GM23338 (cell line): ENCODE measurements around the gene PRMT7. TPM values are rescaled to one million over a fixed set of nuclear protein-coding genes. Genes with fewer than 3 reads are reported as not detected.

Source experiments
- ATAC-seq: fragments of 200-7000 bp; cut with Tn5 transposase; 3 replicates; pipeline ENCODE4 v1.9.1; 2020
- DNase-seq: peaks from one replicate; pipeline ENCODE4 v3.0.0-alpha.2; 2015; ENCODE audit warnings: low spot score
- H2AFZ ChIP-seq: fragments of 200-600 bp; sonication (generic); 2 replicates; pipeline ENCODE4 v1.8.0; 2016; ENCODE audit warnings: antibody characterized with exemption, mild to moderate bottlenecking, moderate library complexity
- H3F3A ChIP-seq: fragments of 200-600 bp; sonication (generic); replicated peaks from 2 replicates; pipeline ENCODE4 v1.8.0; 2017; ENCODE audit warnings: antibody characterized with exemption, mixed run types, low read depth
- H3K27ac ChIP-seq: fragments of 200-600 bp; sonication (generic); 2 replicates; pipeline ENCODE4 v1.6.1; 2016; ENCODE audit warnings: low read depth
- H3K27me3 ChIP-seq: fragments of 200-600 bp; sonication (generic); 2 replicates; pipeline ENCODE4 v1.8.0; 2016; ENCODE audit warnings: mild to moderate bottlenecking, mixed run types, moderate library complexity; ENCODE audit not compliant: insufficient read depth
- H3K36me3 ChIP-seq: fragments of 200-600 bp; sonication (generic); 2 replicates; pipeline ENCODE4 v1.8.0; 2016; ENCODE audit warnings: mild to moderate bottlenecking; ENCODE audit not compliant: insufficient read depth
- H3K4me1 ChIP-seq: fragments of 200-600 bp; sonication (generic); 2 replicates; pipeline ENCODE4 v1.8.0; 2016; ENCODE audit warnings: mild to moderate bottlenecking, moderate library complexity; ENCODE audit not compliant: insufficient read depth
- H3K4me2 ChIP-seq: fragments of 200-600 bp; sonication (generic); 2 replicates; pipeline ENCODE4 v1.7.1; 2017; ENCODE audit warnings: mixed run types
- H3K4me3 ChIP-seq: fragments of 200-600 bp; sonication (generic); 2 replicates; pipeline ENCODE4 v1.6.1; 2016; ENCODE audit warnings: mixed run types
- H3K79me2 ChIP-seq: fragments of 200-600 bp; sonication (generic); replicated peaks from 2 replicates; pipeline ENCODE4 v1.8.0; 2017; ENCODE audit warnings: mild to moderate bottlenecking; ENCODE audit not compliant: insufficient read depth
- H3K9me2 ChIP-seq: fragments of 200-600 bp; sonication (generic); 2 replicates; pipeline ENCODE4 v1.8.0; 2017; ENCODE audit not compliant: insufficient read depth
- H4K20me1 ChIP-seq: fragments of 200-600 bp; sonication (generic); replicated peaks from 2 replicates; pipeline ENCODE4 v1.8.0; 2017; ENCODE audit warnings: mild to moderate bottlenecking; ENCODE audit not compliant: insufficient read depth
- H3K27ac Mint-ChIP-seq: 2 replicates; pipeline ENCODE4 v1.8.0; 2020; ENCODE audit warnings: inconsistent platforms, mild to moderate bottlenecking, moderate library complexity, mixed read lengths
- H3K27me3 Mint-ChIP-seq: 3 replicates; pipeline ENCODE4 v1.8.0; 2022; ENCODE audit warnings: low read depth, mild to moderate bottlenecking, moderate library complexity, mixed read lengths, inconsistent platforms; ENCODE audit not compliant: insufficient read depth, poor library complexity
- H3K36me3 Mint-ChIP-seq: 3 replicates; pipeline ENCODE4 v1.8.0; 2021; ENCODE audit warnings: low read depth, mild to moderate bottlenecking, inconsistent platforms, moderate library complexity, mixed read lengths
- H3K4me1 Mint-ChIP-seq: 3 replicates; pipeline ENCODE4 v1.8.0; 2020; ENCODE audit warnings: mild to moderate bottlenecking, inconsistent platforms, mixed read lengths
- H3K4me3 Mint-ChIP-seq: 3 replicates; pipeline ENCODE4 v1.8.0; 2021; ENCODE audit warnings: moderate library complexity, mild to moderate bottlenecking, inconsistent platforms, mixed read lengths
- H3K9me3 Mint-ChIP-seq: 3 replicates; pipeline ENCODE4 v1.8.0; 2020; ENCODE audit warnings: moderate library complexity, mild to moderate bottlenecking, inconsistent platforms, mixed read lengths
- EZH2 ChIP-seq: fragments of 200-600 bp; sonication (generic); IDR thresholded peaks from one replicate; pipeline ENCODE4 v1.8.0; 2017; ENCODE audit warnings: antibody characterized with exemption, mild to moderate bottlenecking, low read depth; ENCODE audit not compliant: unreplicated experiment
- JUNB ChIP-seq: IDR thresholded peaks from one replicate; pipeline ENCODE4 v1.6.1; 2016; ENCODE audit warnings: antibody characterized with exemption; ENCODE audit not compliant: unreplicated experiment
- NANOG ChIP-seq: IDR thresholded peaks from 2 replicates; pipeline ENCODE4 v1.6.1; 2016; ENCODE audit warnings: antibody characterized with exemption, borderline replicate concordance
- STAT1 ChIP-seq: IDR thresholded peaks from one replicate; pipeline ENCODE4 v1.6.1; 2016; ENCODE audit warnings: antibody characterized with exemption; ENCODE audit not compliant: unreplicated experiment
- ZNF114 ChIP-seq: fragments of 250-450 bp; sonication (Bioruptor Pico); IDR thresholded peaks from 2 replicates; pipeline ENCODE4 v1.5.0; 2020; ENCODE audit warnings: mild to moderate bottlenecking, moderate library complexity
- ZNF331 ChIP-seq: fragments of 250-450 bp; sonication (Bioruptor Pico); IDR thresholded peaks from 2 replicates; pipeline ENCODE4 v1.5.0; 2020; ENCODE audit warnings: low read depth, mild to moderate bottlenecking, moderate library complexity
- polyA plus RNA-seq: library from polyadenylated mRNA; unstranded; fragments of >200 nt; fragmentation: Nextera tagmentation; extraction: Ambion mirVana; gene quantifications from 2 replicates; pipeline ENCODE4 v1.2.1, GENCODE V29; 2016
- total RNA-seq: library from RNA; depleted of rRNA; stranded (reverse); fragments of >200 nt; shearing (Covaris generic); gene quantifications from 2 replicates; pipeline ENCODE4 v1.2.3, GENCODE V29; 2014
- TF ChIP-seq, protein P1 (sequence below), 2 experiments: fragments of 200-600 bp in 1 of 2; sonication (generic) in 1 of 2; conservative IDR thresholded peaks; 2 replicates each; pipeline versions ENCODE4 v1.5.1 to v1.6.1; 2016 to 2017; ENCODE audit warnings: antibody characterized with exemption in 2 of 2, low read depth in 2 of 2, mild to moderate bottlenecking in 2 of 2, moderate library complexity in 1 of 2
- TF ChIP-seq, protein P2 (sequence below): IDR thresholded peaks from 2 replicates; pipeline ENCODE4 v1.6.1; 2016; ENCODE audit warnings: antibody characterized with exemption
- TF ChIP-seq, protein P3 (sequence below): IDR thresholded peaks from one replicate; pipeline ENCODE4 v1.6.1; 2018; ENCODE audit warnings: antibody characterized with exemption; ENCODE audit not compliant: unreplicated experiment

The PRMT7 gene
- total and polyA plus RNA-seq, 2 experiments from 2014 or later: 20.2 to 65.3 TPM

DNA sequence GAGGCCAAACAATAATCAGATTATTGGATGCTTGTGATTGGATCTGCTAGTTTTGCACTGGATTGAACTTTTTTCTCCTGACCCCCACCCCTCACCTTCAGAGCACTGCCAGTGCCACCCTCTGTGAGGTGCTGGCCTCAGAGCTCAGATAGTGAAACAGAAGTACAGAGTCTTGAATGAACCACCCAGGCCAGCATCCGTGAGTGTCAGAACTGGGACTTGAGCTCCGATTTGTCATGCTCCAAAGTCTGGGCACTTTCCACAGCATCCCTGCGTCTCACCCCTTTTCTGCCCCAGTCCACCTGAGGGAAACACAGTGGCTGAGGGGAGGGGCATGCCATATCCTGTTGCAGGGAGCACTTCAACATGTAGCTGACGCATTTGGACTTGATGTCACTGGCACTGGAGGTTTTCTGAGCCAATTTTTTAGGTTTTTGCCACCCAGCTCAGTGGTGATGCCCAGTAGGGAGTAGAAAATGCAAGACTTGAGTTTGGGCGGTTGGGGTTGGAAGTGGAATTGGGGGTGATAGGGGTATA lies 90.2 kb downstream of the PRMT7 start:
- Mint-ChIP-seq H3K27me3 (peaks cover 5% of the 10 kb centered on the region), H3K4me1 (peaks cover 17% of the 10 kb centered on the region), H3K27ac (no peak overlapping the region), H3K9me3 (no peaks in the 10 kb centered on the region), H3K36me3 (no peaks in the 10 kb centered on the region), H3K4me3 (no peak overlapping the region)
- no peak overlapping the region for H3K4me3 ChIP-seq
- H3K36me3 ChIP-seq: no peaks in the 10 kb centered on the region
- TF ChIP-seq, protein P1, sequence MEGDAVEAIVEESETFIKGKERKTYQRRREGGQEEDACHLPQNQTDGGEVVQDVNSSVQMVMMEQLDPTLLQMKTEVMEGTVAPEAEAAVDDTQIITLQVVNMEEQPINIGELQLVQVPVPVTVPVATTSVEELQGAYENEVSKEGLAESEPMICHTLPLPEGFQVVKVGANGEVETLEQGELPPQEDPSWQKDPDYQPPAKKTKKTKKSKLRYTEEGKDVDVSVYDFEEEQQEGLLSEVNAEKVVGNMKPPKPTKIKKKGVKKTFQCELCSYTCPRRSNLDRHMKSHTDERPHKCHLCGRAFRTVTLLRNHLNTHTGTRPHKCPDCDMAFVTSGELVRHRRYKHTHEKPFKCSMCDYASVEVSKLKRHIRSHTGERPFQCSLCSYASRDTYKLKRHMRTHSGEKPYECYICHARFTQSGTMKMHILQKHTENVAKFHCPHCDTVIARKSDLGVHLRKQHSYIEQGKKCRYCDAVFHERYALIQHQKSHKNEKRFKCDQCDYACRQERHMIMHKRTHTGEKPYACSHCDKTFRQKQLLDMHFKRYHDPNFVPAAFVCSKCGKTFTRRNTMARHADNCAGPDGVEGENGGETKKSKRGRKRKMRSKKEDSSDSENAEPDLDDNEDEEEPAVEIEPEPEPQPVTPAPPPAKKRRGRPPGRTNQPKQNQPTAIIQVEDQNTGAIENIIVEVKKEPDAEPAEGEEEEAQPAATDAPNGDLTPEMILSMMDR (conservative IDR thresholded peaks at IDR 0.05; ENCODE audit: low read depth in 2 of 2): no peak
- no peaks in the 10 kb centered on the region for H3K27me3 ChIP-seq
- H3K4me2 ChIP-seq: no peak overlapping the region
- H3K9me2 ChIP-seq: no peaks in the 10 kb centered on the region
- no peak overlapping the region for H3K27ac ChIP-seq
- ATAC-seq (no peak), DNase-seq (no peak)
- H2AFZ ChIP-seq: no peak overlapping the region
- no peaks in the 10 kb centered on the region for H3F3A ChIP-seq
- H4K20me1 ChIP-seq: no peaks in the 10 kb centered on the region
- no peaks in the 10 kb centered on the region for H3K79me2 ChIP-seq
- H3K4me1 ChIP-seq: peaks cover 10% of the 10 kb centered on the region; the same call in 1 of the 2 replicates

DNA sequence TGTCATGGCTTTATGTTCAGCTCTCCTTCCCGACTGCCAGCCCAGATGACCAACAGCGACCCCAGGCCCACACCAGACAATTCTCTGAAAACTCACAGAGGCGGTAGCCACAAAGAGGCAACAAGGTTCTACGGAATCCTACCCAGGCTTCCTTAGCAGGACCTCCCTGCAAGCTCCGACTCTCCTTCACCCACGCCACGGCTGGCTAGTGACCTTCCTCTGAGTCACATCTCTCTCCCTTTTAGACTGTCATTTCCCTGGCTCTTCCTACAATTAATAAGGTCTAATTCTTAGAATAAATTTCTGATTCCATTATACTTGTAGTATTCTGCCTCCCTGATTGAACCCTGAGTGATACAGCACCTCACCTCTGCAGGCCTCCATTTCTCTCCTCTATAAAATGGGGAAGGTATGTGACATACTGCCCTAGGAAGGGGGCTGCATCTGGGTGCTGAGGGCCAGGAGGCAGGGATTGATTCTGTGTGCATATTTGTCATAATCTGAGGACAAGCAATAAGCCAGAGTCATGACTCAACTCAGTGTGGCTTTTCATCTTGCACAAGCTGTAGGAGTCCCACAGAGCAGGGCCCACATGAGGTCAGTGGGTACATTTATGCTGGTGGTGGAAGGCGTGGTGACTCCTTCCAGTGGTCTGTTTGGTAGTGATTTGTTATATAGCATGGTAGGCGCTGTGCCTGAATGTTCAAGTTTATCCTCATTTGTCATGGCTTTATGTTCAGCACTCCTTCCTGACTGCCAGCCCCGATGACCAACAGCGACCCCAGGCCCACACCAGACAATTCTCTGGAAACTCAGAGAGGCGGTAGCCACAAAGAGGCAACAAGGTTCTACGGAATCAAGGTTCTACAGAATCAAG lies 91.3 kb downstream of the PRMT7 start:
- Histone ChIP-seq H3K9me2 (no peaks in the 10 kb centered on the region), H4K20me1 (no peaks in the 10 kb centered on the region), H3K4me1 (0 out of 2 replicates have a peak, but pooled peaks cover 7% of the 10 kb centered on the region), H3F3A (no peaks in the 10 kb centered on the region), H3K4me2 (no peak overlapping the region), H3K4me3 (no peak overlapping the region), H3K27me3 (no peaks in the 10 kb centered on the region), H3K79me2 (no peaks in the 10 kb centered on the region), H3K27ac (no peak overlapping the region), H2AFZ (no peak overlapping the region), H3K36me3 (no peaks in the 10 kb centered on the region)
- Mint-ChIP-seq H3K4me1 (peaks cover 20% of the 10 kb centered on the region), H3K36me3 (no peaks in the 10 kb centered on the region), H3K4me3 (no peak overlapping the region), H3K9me3 (no peaks in the 10 kb centered on the region), H3K27me3 (peaks cover 4% of the 10 kb centered on the region), H3K27ac (no peak overlapping the region)
- DNase-seq (no peak), ATAC-seq (no peak)
- no peak for TF ChIP-seq NANOG
- TF ChIP-seq, protein P2, sequence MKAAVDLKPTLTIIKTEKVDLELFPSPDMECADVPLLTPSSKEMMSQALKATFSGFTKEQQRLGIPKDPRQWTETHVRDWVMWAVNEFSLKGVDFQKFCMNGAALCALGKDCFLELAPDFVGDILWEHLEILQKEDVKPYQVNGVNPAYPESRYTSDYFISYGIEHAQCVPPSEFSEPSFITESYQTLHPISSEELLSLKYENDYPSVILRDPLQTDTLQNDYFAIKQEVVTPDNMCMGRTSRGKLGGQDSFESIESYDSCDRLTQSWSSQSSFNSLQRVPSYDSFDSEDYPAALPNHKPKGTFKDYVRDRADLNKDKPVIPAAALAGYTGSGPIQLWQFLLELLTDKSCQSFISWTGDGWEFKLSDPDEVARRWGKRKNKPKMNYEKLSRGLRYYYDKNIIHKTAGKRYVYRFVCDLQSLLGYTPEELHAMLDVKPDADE: no peak
- no peak for TF ChIP-seq ZNF331 (CRISPR knock-in tag)
- TF ChIP-seq, protein P1 (conservative IDR thresholded peaks at IDR 0.05; ENCODE audit: low read depth in 2 of 2): no peak
- TF ChIP-seq, protein P3, sequence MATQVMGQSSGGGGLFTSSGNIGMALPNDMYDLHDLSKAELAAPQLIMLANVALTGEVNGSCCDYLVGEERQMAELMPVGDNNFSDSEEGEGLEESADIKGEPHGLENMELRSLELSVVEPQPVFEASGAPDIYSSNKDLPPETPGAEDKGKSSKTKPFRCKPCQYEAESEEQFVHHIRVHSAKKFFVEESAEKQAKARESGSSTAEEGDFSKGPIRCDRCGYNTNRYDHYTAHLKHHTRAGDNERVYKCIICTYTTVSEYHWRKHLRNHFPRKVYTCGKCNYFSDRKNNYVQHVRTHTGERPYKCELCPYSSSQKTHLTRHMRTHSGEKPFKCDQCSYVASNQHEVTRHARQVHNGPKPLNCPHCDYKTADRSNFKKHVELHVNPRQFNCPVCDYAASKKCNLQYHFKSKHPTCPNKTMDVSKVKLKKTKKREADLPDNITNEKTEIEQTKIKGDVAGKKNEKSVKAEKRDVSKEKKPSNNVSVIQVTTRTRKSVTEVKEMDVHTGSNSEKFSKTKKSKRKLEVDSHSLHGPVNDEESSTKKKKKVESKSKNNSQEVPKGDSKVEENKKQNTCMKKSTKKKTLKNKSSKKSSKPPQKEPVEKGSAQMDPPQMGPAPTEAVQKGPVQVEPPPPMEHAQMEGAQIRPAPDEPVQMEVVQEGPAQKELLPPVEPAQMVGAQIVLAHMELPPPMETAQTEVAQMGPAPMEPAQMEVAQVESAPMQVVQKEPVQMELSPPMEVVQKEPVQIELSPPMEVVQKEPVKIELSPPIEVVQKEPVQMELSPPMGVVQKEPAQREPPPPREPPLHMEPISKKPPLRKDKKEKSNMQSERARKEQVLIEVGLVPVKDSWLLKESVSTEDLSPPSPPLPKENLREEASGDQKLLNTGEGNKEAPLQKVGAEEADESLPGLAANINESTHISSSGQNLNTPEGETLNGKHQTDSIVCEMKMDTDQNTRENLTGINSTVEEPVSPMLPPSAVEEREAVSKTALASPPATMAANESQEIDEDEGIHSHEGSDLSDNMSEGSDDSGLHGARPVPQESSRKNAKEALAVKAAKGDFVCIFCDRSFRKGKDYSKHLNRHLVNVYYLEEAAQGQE: no peak
- TF ChIP-seq STAT1: no peak
- TF ChIP-seq EZH2: no peak
- TF ChIP-seq ZNF114: no peak
- TF ChIP-seq JUNB: no peak
